ENCODE results near the gene SLU7.

Gene SLU7

DNA sequence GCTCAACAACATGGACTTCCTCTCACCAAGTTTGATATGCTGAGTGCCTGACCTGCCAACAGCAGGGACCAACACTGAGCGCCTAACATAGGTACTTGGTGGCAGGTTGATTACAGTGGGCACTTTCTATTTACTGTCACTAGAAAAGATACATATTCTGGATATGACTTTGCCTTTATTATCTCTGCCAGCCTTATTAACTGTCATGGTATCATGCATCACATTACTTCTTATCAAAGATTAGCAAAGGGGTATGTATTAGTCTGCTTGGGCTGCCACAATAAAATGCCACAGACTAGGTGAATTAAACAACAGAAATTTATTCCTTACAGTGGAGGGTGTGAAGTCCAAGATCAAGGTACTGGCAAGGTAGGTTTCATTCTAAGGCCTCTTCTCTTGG lies 34.2 kb downstream of the SLU7 start:
- no peak for TF ChIP-seq SPI1 (IDR thresholded peaks at IDR 0.05; ENCODE audit: borderline replicate concordance, low read depth)
- H3K27me3 ChIP-seq (ENCODE audit: insufficient read depth, poor library complexity, severe bottlenecking), result peaks cover 2% of the 10 kb centered on the region
- no peak overlapping the region for H3K4me3 ChIP-seq (replicated peaks; ENCODE audit: insufficient read depth, low read length)
- DNase-seq (ENCODE audit: low read depth in 1 of 2, low spot score in 1 of 2), result no peak
- H3K27ac ChIP-seq (replicated peaks), result no peak overlapping the region

- Histone ChIP-seq H3K27me3 (ENCODE audit: insufficient read depth, poor library complexity, severe bottlenecking) (peaks cover 3% of the 10 kb centered on the region), H3K27ac (replicated peaks) (no peak overlapping the region), H3K4me3 (replicated peaks; ENCODE audit: insufficient read depth, low read length) (no peak overlapping the region)
- TF ChIP-seq POLR2AphosphoS5 (IDR thresholded peaks at IDR 0.05; ENCODE audit: low read depth), result no peak
- TF ChIP-seq, protein P1, sequence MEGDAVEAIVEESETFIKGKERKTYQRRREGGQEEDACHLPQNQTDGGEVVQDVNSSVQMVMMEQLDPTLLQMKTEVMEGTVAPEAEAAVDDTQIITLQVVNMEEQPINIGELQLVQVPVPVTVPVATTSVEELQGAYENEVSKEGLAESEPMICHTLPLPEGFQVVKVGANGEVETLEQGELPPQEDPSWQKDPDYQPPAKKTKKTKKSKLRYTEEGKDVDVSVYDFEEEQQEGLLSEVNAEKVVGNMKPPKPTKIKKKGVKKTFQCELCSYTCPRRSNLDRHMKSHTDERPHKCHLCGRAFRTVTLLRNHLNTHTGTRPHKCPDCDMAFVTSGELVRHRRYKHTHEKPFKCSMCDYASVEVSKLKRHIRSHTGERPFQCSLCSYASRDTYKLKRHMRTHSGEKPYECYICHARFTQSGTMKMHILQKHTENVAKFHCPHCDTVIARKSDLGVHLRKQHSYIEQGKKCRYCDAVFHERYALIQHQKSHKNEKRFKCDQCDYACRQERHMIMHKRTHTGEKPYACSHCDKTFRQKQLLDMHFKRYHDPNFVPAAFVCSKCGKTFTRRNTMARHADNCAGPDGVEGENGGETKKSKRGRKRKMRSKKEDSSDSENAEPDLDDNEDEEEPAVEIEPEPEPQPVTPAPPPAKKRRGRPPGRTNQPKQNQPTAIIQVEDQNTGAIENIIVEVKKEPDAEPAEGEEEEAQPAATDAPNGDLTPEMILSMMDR (IDR thresholded peaks at IDR 0.05; ENCODE audit: insufficient read depth, low read length), result no peak
- TF ChIP-seq, protein P2, sequence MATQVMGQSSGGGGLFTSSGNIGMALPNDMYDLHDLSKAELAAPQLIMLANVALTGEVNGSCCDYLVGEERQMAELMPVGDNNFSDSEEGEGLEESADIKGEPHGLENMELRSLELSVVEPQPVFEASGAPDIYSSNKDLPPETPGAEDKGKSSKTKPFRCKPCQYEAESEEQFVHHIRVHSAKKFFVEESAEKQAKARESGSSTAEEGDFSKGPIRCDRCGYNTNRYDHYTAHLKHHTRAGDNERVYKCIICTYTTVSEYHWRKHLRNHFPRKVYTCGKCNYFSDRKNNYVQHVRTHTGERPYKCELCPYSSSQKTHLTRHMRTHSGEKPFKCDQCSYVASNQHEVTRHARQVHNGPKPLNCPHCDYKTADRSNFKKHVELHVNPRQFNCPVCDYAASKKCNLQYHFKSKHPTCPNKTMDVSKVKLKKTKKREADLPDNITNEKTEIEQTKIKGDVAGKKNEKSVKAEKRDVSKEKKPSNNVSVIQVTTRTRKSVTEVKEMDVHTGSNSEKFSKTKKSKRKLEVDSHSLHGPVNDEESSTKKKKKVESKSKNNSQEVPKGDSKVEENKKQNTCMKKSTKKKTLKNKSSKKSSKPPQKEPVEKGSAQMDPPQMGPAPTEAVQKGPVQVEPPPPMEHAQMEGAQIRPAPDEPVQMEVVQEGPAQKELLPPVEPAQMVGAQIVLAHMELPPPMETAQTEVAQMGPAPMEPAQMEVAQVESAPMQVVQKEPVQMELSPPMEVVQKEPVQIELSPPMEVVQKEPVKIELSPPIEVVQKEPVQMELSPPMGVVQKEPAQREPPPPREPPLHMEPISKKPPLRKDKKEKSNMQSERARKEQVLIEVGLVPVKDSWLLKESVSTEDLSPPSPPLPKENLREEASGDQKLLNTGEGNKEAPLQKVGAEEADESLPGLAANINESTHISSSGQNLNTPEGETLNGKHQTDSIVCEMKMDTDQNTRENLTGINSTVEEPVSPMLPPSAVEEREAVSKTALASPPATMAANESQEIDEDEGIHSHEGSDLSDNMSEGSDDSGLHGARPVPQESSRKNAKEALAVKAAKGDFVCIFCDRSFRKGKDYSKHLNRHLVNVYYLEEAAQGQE (IDR thresholded peaks at IDR 0.05; ENCODE audit: insufficient replicate concordance, low read depth), result no peak
- no peak for TF ChIP-seq GABPA (IDR thresholded peaks at IDR 0.05; ENCODE audit: low read depth)
- no peak for TF ChIP-seq SPI1 (IDR thresholded peaks at IDR 0.05; ENCODE audit: borderline replicate concordance, low read depth)
- DNase-seq (ENCODE audit: low read depth in 1 of 2, low spot score in 1 of 2), result no peak
These were observed 36.5 kb downstream of the SLU7 start for GRCh38 chr5:160382346-160382745.

DNA sequence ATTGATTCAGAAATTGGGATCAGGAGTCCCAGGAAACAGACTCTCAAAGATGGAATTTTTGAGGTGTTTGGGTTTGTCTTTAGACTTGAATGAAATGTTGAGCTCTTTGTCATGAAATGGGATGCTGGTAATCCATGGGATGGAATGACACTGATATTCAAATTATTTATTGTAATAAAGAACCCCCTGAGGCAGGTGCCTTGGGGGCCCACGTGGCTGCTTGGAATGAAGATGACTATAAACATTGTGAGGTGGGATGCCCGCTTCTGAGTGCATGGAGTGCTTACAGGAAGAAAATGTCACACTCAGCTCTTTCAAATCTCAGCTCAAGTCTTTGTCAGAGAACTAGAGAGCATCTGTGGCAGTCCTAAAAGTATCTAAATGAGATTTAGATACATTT lies 38.8 kb downstream of the SLU7 start:
- H3K4me3 ChIP-seq (replicated peaks; ENCODE audit: insufficient read depth, low read length), result no peak overlapping the region
- no peak for DNase-seq (ENCODE audit: low read depth in 1 of 2, low spot score in 1 of 2)
- TF ChIP-seq, protein P1 (IDR thresholded peaks at IDR 0.05; ENCODE audit: insufficient read depth, low read length), result no peak
- TF ChIP-seq, protein P2 (IDR thresholded peaks at IDR 0.05; ENCODE audit: insufficient replicate concordance, low read depth), result no peak
- TF ChIP-seq SPI1 (IDR thresholded peaks at IDR 0.05; ENCODE audit: borderline replicate concordance, low read depth) (no peak), POLR2AphosphoS5 (IDR thresholded peaks at IDR 0.05; ENCODE audit: low read depth) (no peak), GABPA (IDR thresholded peaks at IDR 0.05; ENCODE audit: low read depth) (no peak)
- H3K27me3 ChIP-seq (ENCODE audit: insufficient read depth, poor library complexity, severe bottlenecking), result peaks cover 12% of the 10 kb centered on the region
- no peak overlapping the region for H3K27ac ChIP-seq (replicated peaks)

GRCh38 chr5:160379511-160379910 lies 39.4 kb downstream of the SLU7 start:
- Histone ChIP-seq H3K4me3 (replicated peaks; ENCODE audit: insufficient read depth, low read length) (no peak overlapping the region), H3K27me3 (ENCODE audit: insufficient read depth, poor library complexity, severe bottlenecking) (peaks cover 15% of the 10 kb centered on the region), H3K27ac (replicated peaks) (no peak overlapping the region)
- TF ChIP-seq POLR2AphosphoS5 (IDR thresholded peaks at IDR 0.05; ENCODE audit: low read depth) (no peak), GABPA (IDR thresholded peaks at IDR 0.05; ENCODE audit: low read depth) (no peak), SPI1 (IDR thresholded peaks at IDR 0.05; ENCODE audit: borderline replicate concordance, low read depth) (no peak)
- TF ChIP-seq, protein P2 (IDR thresholded peaks at IDR 0.05; ENCODE audit: insufficient replicate concordance, low read depth), result no peak
- TF ChIP-seq, protein P1 (IDR thresholded peaks at IDR 0.05; ENCODE audit: insufficient read depth, low read length), result no peak
- DNase-seq (ENCODE audit: low read depth in 1 of 2, low spot score in 1 of 2), result no peak
